Measurements from ENCODE around the gene SLC25A30.

DNA sequence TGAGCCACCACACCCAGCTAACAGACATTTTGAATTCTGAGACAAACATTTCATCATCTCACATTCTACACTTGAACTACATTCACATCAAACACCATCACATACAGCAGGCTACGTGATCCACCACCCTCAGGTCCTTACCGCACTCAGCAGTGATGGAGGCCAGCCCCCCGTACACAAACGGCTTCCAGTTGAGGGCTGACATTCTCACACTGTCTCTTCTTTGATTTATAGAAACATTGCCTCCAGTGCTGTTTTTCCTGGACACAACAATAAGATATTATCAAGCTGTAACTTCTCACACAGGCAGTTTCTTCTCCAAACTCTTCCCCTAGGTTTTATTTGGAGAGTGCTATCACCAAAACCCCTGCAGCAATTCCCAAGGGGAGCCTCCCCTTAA lies 7.0 kb downstream of the SLC25A30 start:
- TF ChIP-seq POLR2AphosphoS5 (IDR thresholded peaks at IDR 0.05; ENCODE audit: insufficient read depth in 1 of 2, low read depth in 1 of 2), result no peak
- TF ChIP-seq POLR2A (IDR thresholded peaks at IDR 0.05), result no peak

All from vagina (tissue), 2 donors.